ACC112 (cell line): ENCODE results near the gene EDN1.
"Not testable (repeated sequence)": the region's sequence is repeated elsewhere in the genome, so short reads cannot be mapped to it uniquely, and the experiment has no call there.

ENCODE experiments used
- H2AFZ ChIP-seq: fragments of 200-600 bp; sonication (generic); one replicate; pipeline ENCODE4 v1.6.0; 2017; ENCODE audit warnings: antibody characterized with exemption, low read length; ENCODE audit not compliant: unreplicated experiment
- H3K27ac ChIP-seq: fragments of 200-600 bp; sonication (generic); 2 replicates; pipeline ENCODE4 v1.5.1; 2014; ENCODE audit warnings: low read depth, mild to moderate bottlenecking, antibody characterized with exemption, low read length, moderate library complexity
- H3K27me3 ChIP-seq: fragments of 200-600 bp; sonication (generic); 2 replicates; pipeline ENCODE4 v1.6.1; 2014; ENCODE audit warnings: mild to moderate bottlenecking, antibody characterized with exemption, low read length, moderate library complexity, mixed read lengths; ENCODE audit not compliant: insufficient read depth
- H3K36me3 ChIP-seq: fragments of 200-600 bp; sonication (generic); 2 replicates; pipeline ENCODE4 v1.6.1; 2016; ENCODE audit warnings: mild to moderate bottlenecking, antibody characterized with exemption, low read length, moderate library complexity, mixed read lengths; ENCODE audit not compliant: insufficient read depth
- H3K4me1 ChIP-seq: fragments of 200-600 bp; sonication (generic); one replicate; pipeline ENCODE4 v1.6.1; 2016; ENCODE audit warnings: low read length, mixed read lengths; ENCODE audit not compliant: insufficient read depth, unreplicated experiment, control insufficient read depth
- H3K4me3 ChIP-seq: fragments of 200-600 bp; sonication (generic); 2 replicates; pipeline ENCODE4 v1.5.1; 2014; ENCODE audit warnings: mild to moderate bottlenecking, low read depth, low read length
- H3K79me2 ChIP-seq: fragments of 200-600 bp; sonication (generic); one replicate; pipeline ENCODE4 v1.6.0; 2016; ENCODE audit warnings: low read length; ENCODE audit not compliant: control insufficient read depth, unreplicated experiment, insufficient read depth

The EDN1 gene

GRCh38 chr6:12312736-12313135 is 22.6 kb downstream of the EDN1 start:
- H3K27me3 ChIP-seq: no peaks in the 10 kb centered on the region
- no peak overlapping the region for H3K27ac ChIP-seq
- H3K4me1 ChIP-seq: peaks cover 21% of the 10 kb centered on the region
- no peaks in the 10 kb centered on the region for H3K36me3 ChIP-seq
- no peak overlapping the region for H3K4me3 ChIP-seq
- H2AFZ ChIP-seq: no peak overlapping the region
- H3K79me2 ChIP-seq: no peaks in the 10 kb centered on the region

GRCh38 chr6:12313306-12313991 is 23.3 kb downstream of the EDN1 start:
- Histone ChIP-seq H3K36me3 (no peaks in the 10 kb centered on the region), H2AFZ (no peak overlapping the region), H3K4me1 (peaks cover 21% of the 10 kb centered on the region), H3K79me2 (no peaks in the 10 kb centered on the region), H3K27ac (no peak overlapping the region), H3K4me3 (no peak overlapping the region; the same call in 1 of the 2 replicates), H3K27me3 (no peaks in the 10 kb centered on the region)

DNA sequence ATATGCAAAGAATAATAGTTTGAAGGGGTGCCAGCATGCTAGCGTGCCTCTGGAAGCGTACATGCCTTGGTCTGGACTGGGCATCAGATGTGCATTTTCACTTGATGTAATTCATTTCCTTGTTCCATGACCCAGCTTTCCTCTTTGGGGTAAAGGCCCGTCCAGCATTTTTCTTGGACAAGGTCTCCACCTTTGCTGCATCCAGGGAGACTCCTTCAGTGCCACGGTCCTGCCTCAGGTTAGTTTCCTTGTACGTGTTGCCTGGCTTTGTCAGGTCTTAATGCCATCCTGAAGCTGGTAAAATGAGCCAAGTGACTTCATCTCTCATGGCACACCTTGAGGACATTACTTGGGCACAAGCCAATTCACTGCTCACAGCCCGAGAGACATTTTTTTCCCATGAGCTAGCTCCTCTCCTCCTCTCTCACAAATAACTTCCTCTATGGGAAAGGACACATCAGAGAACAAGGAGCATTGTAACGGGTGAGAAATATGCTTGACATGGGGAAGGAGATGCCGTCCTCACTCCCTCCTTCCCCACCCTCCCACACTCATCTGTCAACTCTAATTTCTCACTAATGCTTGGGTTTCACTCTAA is 23.9 kb downstream of the EDN1 start:
- Histone ChIP-seq H3K4me3 (no peak overlapping the region; the same call in 1 of the 2 replicates), H3K4me1 (peaks cover 21% of the 10 kb centered on the region), H3K36me3 (no peaks in the 10 kb centered on the region), H3K79me2 (no peaks in the 10 kb centered on the region), H3K27me3 (no peaks in the 10 kb centered on the region), H2AFZ (peak overlapping the region; percentile 3), H3K27ac (no peak overlapping the region)

DNA sequence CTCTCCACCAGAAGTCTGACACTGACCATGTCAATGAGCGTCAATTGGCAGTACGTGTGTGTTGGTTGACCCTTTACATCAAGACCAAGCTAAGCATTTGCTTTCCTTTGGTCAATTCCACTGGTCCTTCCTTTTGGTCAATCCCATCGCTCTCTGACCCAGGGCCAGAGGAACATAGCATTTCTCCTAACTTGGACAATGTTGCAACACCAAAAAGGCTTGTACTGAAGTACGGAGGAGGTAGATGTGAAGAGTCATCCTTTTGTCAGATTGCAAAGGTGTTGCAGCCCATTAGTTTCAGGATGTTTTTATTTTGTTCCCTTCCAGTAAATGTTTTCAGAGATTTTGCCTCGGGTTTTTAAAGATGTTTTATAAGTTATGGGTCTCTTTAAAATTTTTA is 24.6 kb downstream of the EDN1 start:
- no peaks in the 10 kb centered on the region for H3K36me3 ChIP-seq
- H3K27me3 ChIP-seq: no peaks in the 10 kb centered on the region
- no peak overlapping the region for H3K27ac ChIP-seq
- peaks cover 21% of the 10 kb centered on the region for H3K4me1 ChIP-seq
- H3K4me3 ChIP-seq: no peak overlapping the region
- H2AFZ ChIP-seq: peak overlapping the region; percentile 3
- no peaks in the 10 kb centered on the region for H3K79me2 ChIP-seq

DNA sequence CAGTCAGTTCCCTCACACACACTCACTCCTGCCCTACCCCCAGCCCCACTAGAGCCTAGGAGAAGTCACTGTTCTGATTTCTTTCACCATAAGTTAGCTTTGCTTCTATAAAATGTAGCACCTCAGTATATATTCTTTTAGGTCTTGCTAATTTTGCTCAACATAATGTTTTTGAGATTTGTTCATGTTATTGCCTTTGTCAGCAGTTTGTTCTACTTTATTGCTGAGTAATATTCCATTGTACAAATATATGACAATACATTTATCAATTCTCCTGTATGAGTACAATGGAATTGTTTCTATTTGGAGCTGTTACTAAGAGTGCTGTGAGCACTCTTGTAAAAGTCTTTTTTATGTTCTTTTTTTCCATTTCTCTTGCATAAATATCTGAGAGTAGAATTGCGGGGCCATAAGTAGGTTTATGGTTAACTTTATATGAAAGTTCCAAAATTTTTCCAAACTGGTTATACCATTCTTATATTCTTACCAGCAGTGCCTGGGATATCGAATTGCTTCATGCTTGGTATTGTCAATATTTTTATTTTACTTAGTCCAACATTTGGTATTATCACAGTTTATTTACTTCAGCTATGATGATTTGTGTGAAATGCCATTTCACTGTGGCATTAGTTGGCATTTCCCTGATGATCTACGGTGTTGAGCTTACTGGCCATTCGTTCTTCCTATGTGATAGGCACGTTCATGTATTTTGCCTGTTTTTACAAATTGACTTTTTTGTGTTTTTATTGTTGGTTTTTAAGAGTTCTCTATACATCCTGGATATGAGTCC is 25.3 kb downstream of the EDN1 start:
- Histone ChIP-seq H3K27me3 (no peaks in the 10 kb centered on the region), H2AFZ (no peak overlapping the region), H3K36me3 (no peaks in the 10 kb centered on the region), H3K4me3 (no peak overlapping the region), H3K27ac (no peak overlapping the region), H3K4me1 (peaks cover 21% of the 10 kb centered on the region), H3K79me2 (no peaks in the 10 kb centered on the region)

DNA sequence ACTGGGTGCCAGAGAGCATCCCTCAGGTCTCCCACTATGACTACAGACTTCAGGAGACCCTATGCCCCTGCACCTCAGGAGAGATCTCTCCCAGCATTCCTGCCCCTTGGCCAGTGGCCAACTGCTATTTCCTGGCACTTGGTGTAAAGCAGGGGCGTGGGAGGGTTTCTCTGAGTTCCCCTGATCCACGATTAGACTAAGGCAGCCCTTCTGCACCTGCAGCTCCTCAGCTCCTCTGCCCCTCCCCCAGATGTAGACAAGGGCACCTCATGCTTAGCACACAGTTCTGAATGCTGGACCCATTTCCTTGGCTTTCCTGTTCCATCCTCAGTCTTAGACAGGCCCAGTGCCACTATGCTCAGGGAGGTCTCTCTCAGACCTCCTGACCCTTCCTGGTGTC is 28.6 kb downstream of the EDN1 start:
- Histone ChIP-seq H3K4me3 (no peak overlapping the region), H3K79me2 (no peaks in the 10 kb centered on the region), H2AFZ (no peak overlapping the region), H3K27me3 (no peaks in the 10 kb centered on the region), H3K27ac (no peak overlapping the region), H3K36me3 (no peaks in the 10 kb centered on the region), H3K4me1 (peaks cover 10% of the 10 kb centered on the region)

- not testable (repeated sequence) for H3K27ac ChIP-seq, H3K79me2 ChIP-seq, H3K36me3 ChIP-seq, H3K4me3 ChIP-seq, H2AFZ ChIP-seq, H3K27me3 ChIP-seq
- peaks cover 10% of the 10 kb centered on the region for H3K4me1 ChIP-seq
Observed at GRCh38 chr6:12320074-12320473, 29.9 kb downstream of the EDN1 start.

GRCh38 chr6:12324099-12324498 is 33.9 kb downstream of the EDN1 start:
- H3K4me3 ChIP-seq: no peak overlapping the region; the same call in 1 of the 2 replicates
- no peaks in the 10 kb centered on the region for H3K79me2 ChIP-seq
- H2AFZ ChIP-seq: no peak overlapping the region
- no peaks in the 10 kb centered on the region for H3K27me3 ChIP-seq
- peaks cover 18% of the 10 kb centered on the region for H3K4me1 ChIP-seq
- no peaks in the 10 kb centered on the region for H3K36me3 ChIP-seq
- H3K27ac ChIP-seq: peak overlapping the region; percentile 55

DNA sequence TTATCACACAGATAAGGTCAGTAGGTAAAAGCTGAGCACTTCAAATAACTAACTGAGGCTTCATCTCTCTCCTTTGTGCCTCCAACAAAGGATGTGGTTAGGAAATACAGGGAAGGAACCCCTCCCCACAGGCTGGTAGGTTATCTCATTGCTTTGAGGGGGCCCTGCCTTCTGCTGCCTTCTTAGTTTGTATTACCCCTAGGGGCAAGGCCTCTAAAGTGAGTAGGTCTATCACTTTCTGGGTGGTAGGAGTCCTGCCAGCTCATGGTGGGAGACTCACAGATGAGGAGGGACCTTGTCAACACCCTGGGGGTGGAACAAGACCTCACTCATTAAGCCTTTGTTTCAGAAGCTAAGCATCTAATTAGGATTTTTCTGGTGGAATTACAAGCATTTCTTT is 34.6 kb downstream of the EDN1 start:
- peak overlapping the region; percentile 55 for H3K27ac ChIP-seq
- H2AFZ ChIP-seq: no peak overlapping the region
- H3K4me1 ChIP-seq: peaks cover 18% of the 10 kb centered on the region
- H3K79me2 ChIP-seq: no peaks in the 10 kb centered on the region
- H3K36me3 ChIP-seq: no peaks in the 10 kb centered on the region
- H3K4me3 ChIP-seq: no peak overlapping the region
- H3K27me3 ChIP-seq: no peaks in the 10 kb centered on the region

GRCh38 chr6:12325872-12326271 is 35.7 kb downstream of the EDN1 start:
- H3K79me2 ChIP-seq: no peaks in the 10 kb centered on the region
- H3K27me3 ChIP-seq: no peaks in the 10 kb centered on the region
- no peaks in the 10 kb centered on the region for H3K36me3 ChIP-seq
- peaks cover 18% of the 10 kb centered on the region for H3K4me1 ChIP-seq
- no peak overlapping the region for H3K4me3 ChIP-seq
- H2AFZ ChIP-seq: no peak overlapping the region
- no peak overlapping the region for H3K27ac ChIP-seq
